ENCODE results near the gene FAM124A. TPM values are rescaled to one million over a fixed set of nuclear protein-coding genes. Genes with fewer than 3 reads are reported as not detected.

The FAM124A gene
- total RNA-seq, 1 experiment from 2014 or later, result 3.1 TPM

DNA sequence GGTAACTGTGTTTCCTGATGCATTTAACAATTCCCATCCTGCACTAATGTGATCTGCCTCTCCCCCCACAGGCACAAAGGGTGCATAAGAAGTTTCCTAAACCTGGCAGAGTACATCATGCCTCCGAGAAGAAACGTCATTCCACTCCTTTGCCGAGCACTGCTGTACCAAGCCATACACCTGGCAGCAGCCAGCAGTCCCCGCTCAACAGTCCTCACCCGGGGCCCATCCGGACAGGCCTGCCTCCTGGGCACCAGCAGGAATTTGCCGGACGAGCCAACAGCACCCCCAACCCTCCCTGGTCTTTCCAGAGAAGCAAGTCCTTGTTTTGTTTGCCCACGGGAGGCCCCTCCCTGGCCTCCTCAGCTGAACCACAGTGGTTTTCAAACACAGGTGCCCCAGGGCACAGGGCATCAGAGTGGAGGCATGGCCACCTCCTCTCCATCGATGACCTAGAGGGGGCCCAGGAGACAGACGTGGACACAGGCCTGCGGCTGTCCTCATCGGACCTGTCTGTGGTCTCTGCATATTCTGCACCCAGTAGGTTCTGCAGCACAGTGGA, 58.3 kb downstream of the FAM124A start (continued):
- no peak for TF ChIP-seq POLR2AphosphoS5 (IDR thresholded peaks at IDR 0.05; ENCODE audit: low read depth, low read length)
- TF ChIP-seq REST (IDR thresholded peaks at IDR 0.05; ENCODE audit: low read depth), result no peak

DNA sequence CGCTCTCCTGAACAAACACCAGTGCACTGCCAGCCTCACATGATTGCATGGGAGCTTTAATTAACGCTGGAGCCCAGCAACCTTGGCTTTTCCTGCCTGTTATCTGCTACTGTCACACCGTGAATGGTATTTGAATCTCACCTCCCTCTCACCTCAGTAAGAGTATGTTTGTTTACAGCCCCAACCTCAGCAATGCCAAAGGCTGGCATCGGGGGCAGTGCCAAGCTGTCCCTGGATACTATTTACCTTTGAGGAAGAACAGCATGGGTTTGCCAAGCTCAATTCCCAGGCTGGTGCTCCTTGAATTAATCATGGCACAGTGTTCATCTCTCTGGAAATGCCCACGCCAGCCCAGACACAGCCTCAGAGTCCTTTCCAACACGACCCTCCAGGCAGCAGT, 60.1 kb downstream of the FAM124A start:
- RAD21 ChIA-PET (ENCODE audit: low non-redundant PET in 1 of 2, low total read pairs in 2 of 2, uncharacterized antibody in 2 of 2, unreplicated experiment in 2 of 2), result no interaction called here
- Histone ChIP-seq H3K36me3 (ENCODE audit: control insufficient read depth in 1 of 2, insufficient read depth in 2 of 2, low read length in 2 of 2) (no peaks in the 10 kb centered on the region), H2AFZ (ENCODE audit: low read depth, low read length, poor library complexity, severe bottlenecking) (no peak overlapping the region), H4K20me1 (ENCODE audit: insufficient read depth) (no peaks in the 10 kb centered on the region), H3K79me2 (ENCODE audit: insufficient read depth, low read length) (no peaks in the 10 kb centered on the region), H3K27me3 (ENCODE audit: insufficient read depth, low read length) (no peaks in the 10 kb centered on the region), H3K9ac (ENCODE audit: low read length) (no peak overlapping the region), H3K4me3 (replicated peaks in 1 of 2; ENCODE audit: low read depth in 1 of 2, low read length in 2 of 2) (no peak overlapping the region), H3K4me1 (ENCODE audit: control insufficient read depth in 1 of 2, insufficient read depth in 2 of 2, low read length in 2 of 2) (no peaks in the 10 kb centered on the region), H3K9me2 (ENCODE audit: insufficient read depth) (no peaks in the 10 kb centered on the region), H3K27ac (ENCODE audit: low read depth, low read length) (no peak overlapping the region), H3K9me3 (ENCODE audit: control insufficient read depth in 1 of 2, insufficient read depth in 1 of 2, low read depth in 1 of 2, low read length in 2 of 2) (no peaks in the 10 kb centered on the region), H3K4me2 (ENCODE audit: low read length) (no peak overlapping the region)
- TF ChIP-seq REST (IDR thresholded peaks at IDR 0.05; ENCODE audit: low read depth), result no peak
- TF ChIP-seq CBX3 (IDR thresholded peaks at IDR 0.05; ENCODE audit: low read depth), result no peak
- TF ChIP-seq ZNF274 (IDR thresholded peaks at IDR 0.05; ENCODE audit: low read depth, low read length), result no peak
- no peak for TF ChIP-seq MAX (IDR thresholded peaks at IDR 0.05)
- TF ChIP-seq ZFX (IDR thresholded peaks at IDR 0.05), result no peak
- TF ChIP-seq EZH2phosphoT487 (IDR thresholded peaks at IDR 0.05; ENCODE audit: borderline replicate concordance), result no peak
- no peak for TF ChIP-seq SRF (IDR thresholded peaks at IDR 0.05; ENCODE audit: low read depth)
- no peak for TF ChIP-seq EGR1 (IDR thresholded peaks at IDR 0.05; ENCODE audit: low read depth)
- no peak for TF ChIP-seq POLR2A (IDR thresholded peaks at IDR 0.05; ENCODE audit: borderline replicate concordance, extremely low read depth, insufficient read depth, insufficient read length)
- TF ChIP-seq FOSL1 (IDR thresholded peaks at IDR 0.05; ENCODE audit: low read depth), result no peak
- no peak for TF ChIP-seq ZBTB33 (IDR thresholded peaks at IDR 0.05; ENCODE audit: extremely low read depth, insufficient replicate concordance, low read length)
- TF ChIP-seq CEBPB (IDR thresholded peaks at IDR 0.05; ENCODE audit: low read depth), result no peak
- no peak for TF ChIP-seq ELF1 (IDR thresholded peaks at IDR 0.05; ENCODE audit: borderline replicate concordance, low read depth)
- CTCF ChIA-PET, result interaction anchor here (1.4 to 2.1 kb wide), 2 partner anchors 157 to 161 kb away, joined by 5 to 11 read pairs; no protein-coding TSS in a partner anchor
- no peak for ATAC-seq
- BruUV-seq (replicated peaks), result no TSS peak
- intact Hi-C loops (cut with micrococcal nuclease), result no loop called here
- POLR2A ChIA-PET, result no interaction called here
- DNase-seq (ENCODE audit: low read depth, low spot score), result no peak
